GM20000 (cell line): ENCODE data around the gene EDARADD.

ENCODE experiments used
- DNase-seq: peaks from one replicate; pipeline ENCODE4 v3.0.0; 2012; ENCODE audit warnings: low spot score
- TF ChIP-seq, protein P1 (sequence below): IDR thresholded peaks from 2 replicates; pipeline ENCODE4 v1.5.1; 2012; ENCODE audit warnings: mild to moderate bottlenecking, control low read depth; ENCODE audit errors: extremely low read depth, missing control alignments

The EDARADD gene

DNA sequence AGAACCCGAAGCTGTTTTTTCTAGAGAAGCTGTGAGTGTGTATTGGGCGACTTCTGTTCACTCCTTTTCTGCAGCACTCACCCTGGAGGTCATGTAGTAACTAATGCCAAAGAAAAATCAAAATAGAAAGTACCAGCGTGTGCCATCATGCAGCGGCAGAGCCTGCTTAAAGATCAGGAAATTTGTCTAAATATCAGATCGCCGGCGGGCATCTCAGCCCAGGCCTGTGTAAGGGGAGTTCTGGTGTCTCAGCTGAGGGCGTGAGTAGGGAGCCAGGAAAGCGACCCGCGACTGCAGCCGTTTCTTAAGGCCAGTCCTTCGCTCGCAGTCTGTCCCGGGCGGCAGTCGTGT lies 768 bp downstream of the EDARADD start:
- DNase-seq: no peak
- TF ChIP-seq, protein P1, sequence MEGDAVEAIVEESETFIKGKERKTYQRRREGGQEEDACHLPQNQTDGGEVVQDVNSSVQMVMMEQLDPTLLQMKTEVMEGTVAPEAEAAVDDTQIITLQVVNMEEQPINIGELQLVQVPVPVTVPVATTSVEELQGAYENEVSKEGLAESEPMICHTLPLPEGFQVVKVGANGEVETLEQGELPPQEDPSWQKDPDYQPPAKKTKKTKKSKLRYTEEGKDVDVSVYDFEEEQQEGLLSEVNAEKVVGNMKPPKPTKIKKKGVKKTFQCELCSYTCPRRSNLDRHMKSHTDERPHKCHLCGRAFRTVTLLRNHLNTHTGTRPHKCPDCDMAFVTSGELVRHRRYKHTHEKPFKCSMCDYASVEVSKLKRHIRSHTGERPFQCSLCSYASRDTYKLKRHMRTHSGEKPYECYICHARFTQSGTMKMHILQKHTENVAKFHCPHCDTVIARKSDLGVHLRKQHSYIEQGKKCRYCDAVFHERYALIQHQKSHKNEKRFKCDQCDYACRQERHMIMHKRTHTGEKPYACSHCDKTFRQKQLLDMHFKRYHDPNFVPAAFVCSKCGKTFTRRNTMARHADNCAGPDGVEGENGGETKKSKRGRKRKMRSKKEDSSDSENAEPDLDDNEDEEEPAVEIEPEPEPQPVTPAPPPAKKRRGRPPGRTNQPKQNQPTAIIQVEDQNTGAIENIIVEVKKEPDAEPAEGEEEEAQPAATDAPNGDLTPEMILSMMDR: no peak

DNA sequence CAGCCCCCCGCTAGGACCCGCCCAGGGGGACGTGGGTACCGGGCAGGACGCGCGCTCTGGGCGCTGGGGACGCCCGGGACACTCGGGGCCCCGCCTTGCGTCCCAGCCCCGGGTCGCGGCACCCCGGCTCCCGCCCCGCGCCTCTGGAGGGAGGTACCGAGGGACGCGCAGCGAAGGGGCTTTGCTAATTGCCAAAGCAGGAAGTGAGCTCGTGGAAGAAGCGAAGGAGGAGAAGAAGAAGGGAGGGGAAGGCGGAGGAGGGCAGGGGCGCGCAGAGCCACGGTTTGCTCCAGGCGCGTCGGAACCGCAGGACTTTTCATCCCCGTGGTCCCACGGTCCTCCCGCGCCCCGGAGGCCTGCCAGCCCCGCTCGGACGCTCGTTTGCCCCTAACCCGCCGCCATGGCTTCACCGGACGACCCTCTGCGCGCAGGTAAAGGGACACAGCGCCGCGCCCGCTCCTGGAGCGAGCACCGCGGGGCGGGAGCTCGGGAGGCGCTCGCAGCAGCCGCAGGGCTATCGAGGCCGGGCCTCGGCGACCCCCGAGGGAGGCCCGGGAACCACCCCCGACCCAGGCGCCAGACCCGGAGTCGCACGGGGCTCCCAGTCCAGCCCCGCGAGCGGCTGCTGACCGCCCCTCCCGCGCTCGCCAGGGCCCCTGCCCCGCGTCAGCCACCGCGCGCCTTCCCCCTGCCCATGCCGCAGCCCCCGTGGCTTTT lies 1.3 kb downstream of the EDARADD start:
- TF ChIP-seq, protein P1: no peak
- peak; percentile 63 for DNase-seq

DNA sequence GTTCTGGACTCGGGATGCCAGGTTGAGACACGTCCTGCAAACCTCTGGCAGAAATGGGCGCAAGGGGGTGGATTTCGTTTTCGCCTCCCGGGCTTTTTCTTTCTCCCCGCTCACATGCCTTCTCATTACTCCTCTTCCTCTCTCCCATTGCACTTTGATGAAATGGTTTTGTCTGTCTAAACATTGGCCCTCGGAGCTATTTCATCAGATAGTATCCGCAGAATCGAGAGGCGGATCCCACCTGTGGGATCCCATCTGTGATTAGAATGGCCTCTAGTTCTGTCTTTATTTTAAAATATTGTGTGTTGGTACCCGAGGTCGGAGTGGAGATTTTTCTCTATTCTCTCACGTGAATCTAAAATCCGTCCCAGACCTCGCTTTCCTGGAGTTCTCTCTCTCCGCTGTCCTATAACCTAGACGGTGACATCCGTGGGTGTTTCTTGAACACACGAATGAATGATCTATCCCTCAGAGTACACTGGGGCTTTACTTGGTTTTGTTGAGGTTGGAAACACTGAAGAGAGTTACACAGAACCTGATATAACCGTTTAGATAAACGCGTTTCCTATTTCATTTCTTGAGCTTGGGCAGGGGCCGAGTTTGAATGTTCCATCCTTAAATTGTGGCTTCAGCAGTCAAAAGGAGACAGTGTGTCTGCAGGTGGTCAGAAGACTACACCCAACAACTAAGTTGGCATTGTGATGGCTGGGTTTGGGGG lies 2.0 kb downstream of the EDARADD start:
- TF ChIP-seq, protein P1: no peak
- DNase-seq: peak; percentile 32

DNA sequence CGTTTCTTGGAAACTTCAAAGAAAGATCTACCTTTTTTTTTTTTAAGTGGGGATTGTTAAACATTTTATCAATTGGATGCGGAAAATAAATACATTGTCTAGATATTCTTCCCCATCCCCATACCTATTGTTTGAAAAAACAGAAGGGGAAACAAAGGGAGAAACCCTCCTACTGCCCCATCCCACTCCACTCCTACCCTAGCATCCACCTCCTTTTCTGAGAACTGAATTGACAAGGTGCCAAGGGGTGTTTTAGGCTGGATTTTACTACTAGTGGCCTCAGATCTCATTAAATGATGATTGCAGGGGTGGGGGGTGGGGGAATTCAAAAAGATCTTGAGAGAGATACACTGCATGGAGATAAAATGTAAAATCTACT lies 2.6 kb downstream of the EDARADD start:
- TF ChIP-seq, protein P1: no peak
- DNase-seq: no peak

DNA sequence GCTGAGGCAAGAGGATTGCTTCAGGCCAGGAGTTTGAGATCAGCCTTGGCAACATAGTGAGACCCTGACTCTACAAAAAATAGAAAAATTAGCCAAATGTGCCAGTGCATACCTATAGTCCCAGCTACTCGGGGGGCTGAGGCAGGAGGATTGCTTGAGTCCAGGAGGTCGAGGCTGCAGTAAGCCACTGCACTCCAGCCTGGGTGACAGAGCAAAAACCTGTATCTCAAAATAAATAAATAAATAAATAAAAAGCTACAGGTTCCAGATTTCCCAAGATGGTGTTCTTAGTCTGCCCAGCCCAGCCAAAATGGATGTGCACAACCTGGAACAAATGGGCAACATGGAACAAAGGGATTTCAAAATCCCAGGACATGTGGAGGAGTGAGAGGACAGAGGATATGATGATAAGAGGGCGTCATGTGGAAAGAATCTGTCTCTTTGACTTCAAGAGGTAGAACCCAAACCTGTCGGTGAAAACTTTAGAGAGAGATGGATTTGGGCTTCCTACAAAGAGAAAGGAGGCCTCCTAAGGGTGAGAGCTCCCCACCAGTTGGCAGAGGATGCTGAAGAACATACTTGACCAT lies 3.2 kb downstream of the EDARADD start:
- DNase-seq: no peak
- TF ChIP-seq, protein P1: no peak

DNA sequence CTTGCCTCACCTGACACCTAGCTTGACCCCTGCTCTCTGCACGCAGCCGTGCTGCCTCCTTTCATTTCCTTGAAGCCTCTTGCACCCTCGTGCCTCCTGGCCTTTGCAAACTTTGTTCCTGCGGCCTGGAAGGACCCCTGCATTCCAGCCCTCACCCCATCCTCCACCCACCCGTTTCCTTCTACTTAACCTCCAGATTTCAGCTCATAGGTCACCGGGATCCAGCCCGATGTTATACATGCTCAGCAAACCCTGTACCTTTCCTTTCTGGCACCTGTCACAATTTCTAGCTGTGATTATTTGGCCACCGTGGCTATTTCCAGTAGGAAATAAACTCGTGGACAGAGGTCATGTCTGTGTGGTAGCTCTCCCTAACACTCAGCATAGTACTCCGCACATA lies 4.5 kb downstream of the EDARADD start:
- DNase-seq: no peak
- TF ChIP-seq, protein P1: no peak

DNA sequence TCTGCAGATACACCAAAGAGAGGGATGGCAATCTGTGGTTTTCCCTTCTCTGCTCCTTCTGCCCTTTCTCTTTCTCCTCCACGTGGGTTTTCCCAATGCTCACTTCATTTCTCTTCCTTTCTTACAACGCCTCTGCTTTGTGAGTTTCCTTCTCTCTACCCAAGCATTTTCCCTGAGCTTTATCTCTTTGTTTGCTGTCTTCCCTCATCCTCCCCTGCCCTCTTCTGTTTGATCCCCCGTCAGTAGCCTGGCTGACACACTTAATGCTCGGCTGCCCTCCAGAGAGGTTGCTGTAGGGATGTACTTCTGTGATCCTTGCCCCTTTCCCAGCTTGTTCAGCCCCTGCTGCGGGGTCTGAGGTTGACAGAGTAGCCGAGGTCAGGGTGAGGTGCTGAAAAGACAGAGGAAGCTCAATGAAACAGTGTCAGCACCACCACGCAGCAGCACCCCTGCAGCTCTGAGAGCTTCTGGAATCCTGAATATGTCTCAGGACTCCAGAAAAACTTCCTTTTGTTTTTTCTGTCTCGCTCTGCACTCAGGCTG lies 6.0 kb downstream of the EDARADD start:
- DNase-seq: no peak
- TF ChIP-seq, protein P1: no peak
